HEK293T (cell line): ENCODE measurements around the gene SGMS1.

Experiments
- ARNT ChIP-seq: fragments of 450-650 bp; IDR thresholded peaks from 2 replicates; pipeline ENCODE4 v1.6.1; 2017; ENCODE audit warnings: mild to moderate bottlenecking
- BHLHE40 ChIP-seq: fragments of 450-650 bp; IDR thresholded peaks from 2 replicates; pipeline ENCODE4 v1.6.1; 2016; ENCODE audit warnings: mild to moderate bottlenecking, moderate library complexity, borderline replicate concordance
- ELF4 ChIP-seq: fragments of 450-650 bp; IDR thresholded peaks from 2 replicates; pipeline ENCODE4 v1.6.1; 2017; ENCODE audit warnings: antibody characterized with exemption
- FOXA1 ChIP-seq: fragments of 450-650 bp; IDR thresholded peaks from 2 replicates; pipeline ENCODE4 v1.6.1; 2016; ENCODE audit warnings: mild to moderate bottlenecking
- FOXK2 ChIP-seq: fragments of 450-650 bp; IDR thresholded peaks from 2 replicates; pipeline ENCODE4 v1.6.1; 2016; ENCODE audit warnings: mild to moderate bottlenecking
- FOXM1 ChIP-seq: fragments of 450-650 bp; IDR thresholded peaks from 2 replicates; pipeline ENCODE4 v1.6.1; 2017; ENCODE audit warnings: mild to moderate bottlenecking, borderline replicate concordance
- HDGF ChIP-seq: fragments of 450-650 bp; IDR thresholded peaks from 2 replicates; pipeline ENCODE4 v1.6.1; 2017; ENCODE audit warnings: antibody characterized with exemption, borderline replicate concordance
- LEF1 ChIP-seq: fragments of 450-650 bp; IDR thresholded peaks from 2 replicates; pipeline ENCODE4 v1.6.1; 2017; ENCODE audit warnings: mild to moderate bottlenecking, borderline replicate concordance
- SP1 ChIP-seq: fragments of 450-650 bp; IDR thresholded peaks from 2 replicates; pipeline ENCODE4 v1.6.1; 2017
- SUZ12 ChIP-seq: fragments of 450-650 bp; IDR thresholded peaks from 2 replicates; pipeline ENCODE4 v1.6.1; 2016; ENCODE audit warnings: mild to moderate bottlenecking
- TARDBP ChIP-seq: fragments of 450-650 bp; IDR thresholded peaks from 2 replicates; pipeline ENCODE4 v1.6.1; 2016
- ZNF384 ChIP-seq: fragments of 450-650 bp; IDR thresholded peaks from 2 replicates; pipeline ENCODE4 v1.6.1; 2016
- TF ChIP-seq, protein P1 (sequence below): fragments of 450-650 bp; IDR thresholded peaks from 2 replicates; pipeline ENCODE4 v1.6.1; 2016

GRCh38 chr10:50567384-50567783, 56.4 kb downstream of the SGMS1 start:
- TF ChIP-seq ZNF384 (no peak), FOXA1 (no peak), SP1 (no peak), LEF1 (no peak), ARNT (no peak), FOXK2 (no peak), BHLHE40 (no peak), ELF4 (no peak), HDGF (no peak), FOXM1 (no peak), SUZ12 (no peak), TARDBP (no peak)
- TF ChIP-seq, protein P1, sequence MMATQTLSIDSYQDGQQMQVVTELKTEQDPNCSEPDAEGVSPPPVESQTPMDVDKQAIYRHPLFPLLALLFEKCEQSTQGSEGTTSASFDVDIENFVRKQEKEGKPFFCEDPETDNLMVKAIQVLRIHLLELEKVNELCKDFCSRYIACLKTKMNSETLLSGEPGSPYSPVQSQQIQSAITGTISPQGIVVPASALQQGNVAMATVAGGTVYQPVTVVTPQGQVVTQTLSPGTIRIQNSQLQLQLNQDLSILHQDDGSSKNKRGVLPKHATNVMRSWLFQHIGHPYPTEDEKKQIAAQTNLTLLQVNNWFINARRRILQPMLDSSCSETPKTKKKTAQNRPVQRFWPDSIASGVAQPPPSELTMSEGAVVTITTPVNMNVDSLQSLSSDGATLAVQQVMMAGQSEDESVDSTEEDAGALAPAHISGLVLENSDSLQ = no peak
